ENCODE results near the gene PJA2. TPM values are rescaled to one million over a fixed set of nuclear protein-coding genes. Genes with fewer than 3 reads are reported as not detected.

Gene PJA2
- polyA plus RNA-seq, 1 donor from 2014 or later, result 142 TPM

DNA sequence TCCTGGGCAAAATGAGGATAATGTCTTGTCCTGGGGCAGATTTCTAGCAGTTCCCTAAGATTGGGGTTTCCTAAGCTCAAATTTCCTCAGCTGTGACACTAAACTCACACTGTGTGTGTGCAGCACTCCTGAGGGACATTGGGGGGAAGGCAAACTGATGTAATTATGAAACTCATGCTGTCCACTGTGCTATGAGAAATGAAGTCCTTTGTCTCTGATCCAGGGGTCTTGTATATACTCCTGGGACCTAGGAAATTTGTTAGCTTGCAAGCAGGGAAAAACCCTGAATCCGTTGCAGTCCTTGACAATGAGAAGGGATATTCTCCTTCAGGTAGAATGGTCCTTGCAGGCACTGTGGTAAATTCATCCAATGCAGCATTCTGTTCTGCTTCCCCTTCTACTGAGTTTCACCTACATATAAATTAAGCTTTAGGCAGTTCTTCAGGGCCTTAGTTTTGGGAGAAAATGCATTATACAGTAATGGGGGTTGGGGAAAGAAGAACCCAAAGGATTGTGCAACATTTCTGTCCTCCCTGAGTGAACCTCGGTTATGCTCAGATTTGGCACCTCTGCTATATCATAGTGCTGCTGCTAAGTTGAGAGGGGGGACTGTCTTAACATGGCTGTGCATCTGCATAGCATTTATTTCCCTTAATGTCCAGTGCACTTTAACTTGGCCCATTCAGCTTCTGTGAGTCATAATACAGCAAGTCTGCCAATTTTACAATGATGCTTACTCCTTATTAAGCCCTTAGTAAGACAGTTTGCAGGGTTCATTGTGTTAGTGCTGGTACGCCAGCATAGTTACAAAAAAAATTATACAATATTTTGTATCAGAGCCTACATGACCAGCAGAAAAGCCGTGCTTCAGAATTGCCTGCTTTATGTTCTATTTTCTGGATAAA, 80.2 kb downstream of the PJA2 start:
- Histone ChIP-seq H3K27ac (ENCODE audit: low read length) (no peak overlapping the region), H3K9ac (ENCODE audit: low read length) (no peak overlapping the region), H3K4me2 (ENCODE audit: low read length) (no peak overlapping the region), H3F3A (ENCODE audit: insufficient read depth, low read length, poor library complexity, severe bottlenecking) (no peaks in the 10 kb centered on the region), H3K27me3 (ENCODE audit: insufficient read depth, low read depth, low read length) (no peaks in the 10 kb centered on the region), H3K79me2 (replicated peaks; ENCODE audit: insufficient read depth, low read length) (no peaks in the 10 kb centered on the region), H3K4me3 (ENCODE audit: low read length) (no peak overlapping the region), H3K36me3 (ENCODE audit: insufficient read depth, low read length) (no peaks in the 10 kb centered on the region), H2AFZ (ENCODE audit: low read depth, low read length) (no peak overlapping the region), H3K9me2 (ENCODE audit: insufficient read depth, low read length) (no peaks in the 10 kb centered on the region), H4K20me1 (ENCODE audit: insufficient read depth) (no peaks in the 10 kb centered on the region), H3K9me3 (ENCODE audit: low read length) (no peaks in the 10 kb centered on the region)
- TF ChIP-seq TAF1 (IDR thresholded peaks at IDR 0.05; ENCODE audit: low read depth) (no peak), SMC3 (conservative IDR thresholded peaks at IDR 0.05; ENCODE audit: poor library complexity) (no peak), MXI1 (conservative IDR thresholded peaks at IDR 0.05; ENCODE audit: poor library complexity, severe bottlenecking) (no peak), EZH2 (IDR thresholded peaks at IDR 0.05; ENCODE audit: borderline replicate concordance, insufficient read depth, low read length, poor library complexity, severe bottlenecking) (no peak), REST (IDR thresholded peaks at IDR 0.05; ENCODE audit: borderline replicate concordance) (no peak), CTCF (IDR thresholded peaks at IDR 0.05; ENCODE audit: poor library complexity, severe bottlenecking) (no peak), EP300 (conservative IDR thresholded peaks at IDR 0.05; ENCODE audit: poor library complexity, severe bottlenecking) (no peak), RAD21 (conservative IDR thresholded peaks at IDR 0.05) (no peak), POLR2AphosphoS5 (IDR thresholded peaks at IDR 0.05) (no peak)

- Histone ChIP-seq H4K20me1 (ENCODE audit: insufficient read depth) (no peaks in the 10 kb centered on the region), H3K4me3 (ENCODE audit: low read length) (no peak overlapping the region), H3K27me3 (ENCODE audit: insufficient read depth, low read depth, low read length) (no peaks in the 10 kb centered on the region), H3K79me2 (replicated peaks; ENCODE audit: insufficient read depth, low read length) (no peaks in the 10 kb centered on the region), H3F3A (ENCODE audit: insufficient read depth, low read length, poor library complexity, severe bottlenecking) (no peaks in the 10 kb centered on the region), H2AFZ (ENCODE audit: low read depth, low read length) (no peak overlapping the region), H3K9ac (ENCODE audit: low read length) (no peak overlapping the region), H3K27ac (ENCODE audit: low read length) (no peak overlapping the region), H3K9me3 (ENCODE audit: low read length) (no peaks in the 10 kb centered on the region), H3K9me2 (ENCODE audit: insufficient read depth, low read length) (no peaks in the 10 kb centered on the region), H3K4me2 (ENCODE audit: low read length) (no peak overlapping the region), H3K36me3 (ENCODE audit: insufficient read depth, low read length) (no peaks in the 10 kb centered on the region)
- no peak for TF ChIP-seq TAF1 (IDR thresholded peaks at IDR 0.05; ENCODE audit: low read depth)
- TF ChIP-seq EP300 (conservative IDR thresholded peaks at IDR 0.05; ENCODE audit: poor library complexity, severe bottlenecking), result no peak
- no peak for TF ChIP-seq CTCF (IDR thresholded peaks at IDR 0.05; ENCODE audit: poor library complexity, severe bottlenecking)
These were observed 81.1 kb downstream of the PJA2 start for GRCh38 chr5:109328626-109329025.
